DMS 273 (cell line): ENCODE results near the gene RGL2.
"Not testable (repeated sequence)": the region's sequence is repeated elsewhere in the genome, so short reads cannot be mapped to it uniquely, and the experiment has no call there.

Experiments
- DNase-seq: peaks from one replicate; lab custom pipeline; 2025; ENCODE audit not compliant: unreplicated experiment; lab: John Stamatoyannopoulos, UW

The RGL2 gene

DNA sequence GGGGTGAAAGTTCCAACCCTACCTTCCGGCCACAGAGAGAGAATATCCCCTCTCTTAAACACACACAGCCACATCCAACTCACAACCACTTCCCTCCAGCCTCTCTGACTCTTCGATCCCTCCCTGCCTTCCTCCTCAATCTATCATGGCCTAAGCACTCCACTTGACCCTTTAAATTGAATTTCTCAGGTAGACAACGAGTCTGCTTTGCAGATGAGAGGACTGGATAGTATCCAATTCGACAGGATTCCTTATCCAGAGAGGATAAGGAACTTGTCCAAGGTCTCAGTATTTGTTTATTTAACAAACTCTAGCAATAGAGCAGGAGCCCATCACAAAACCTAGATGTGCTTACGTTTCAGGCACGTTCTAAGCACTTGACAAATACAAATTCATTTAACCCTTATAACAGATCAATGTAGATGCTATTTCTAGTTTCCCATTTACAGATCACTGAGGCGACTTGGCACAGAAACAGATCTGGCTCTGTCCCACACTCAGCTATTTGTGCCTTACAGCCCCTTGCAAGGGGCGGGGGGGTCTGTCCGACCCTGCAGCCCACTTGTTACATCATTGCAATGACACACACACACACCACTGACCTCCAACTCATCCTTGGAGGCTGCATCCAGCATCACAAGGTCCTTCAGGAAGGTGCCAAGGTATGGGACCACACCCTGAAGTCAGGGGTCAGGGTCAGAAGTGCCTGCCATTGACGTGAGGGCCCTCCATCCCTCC lies 4.5 kb downstream of the RGL2 start:
- DNase-seq: no peak

DNA sequence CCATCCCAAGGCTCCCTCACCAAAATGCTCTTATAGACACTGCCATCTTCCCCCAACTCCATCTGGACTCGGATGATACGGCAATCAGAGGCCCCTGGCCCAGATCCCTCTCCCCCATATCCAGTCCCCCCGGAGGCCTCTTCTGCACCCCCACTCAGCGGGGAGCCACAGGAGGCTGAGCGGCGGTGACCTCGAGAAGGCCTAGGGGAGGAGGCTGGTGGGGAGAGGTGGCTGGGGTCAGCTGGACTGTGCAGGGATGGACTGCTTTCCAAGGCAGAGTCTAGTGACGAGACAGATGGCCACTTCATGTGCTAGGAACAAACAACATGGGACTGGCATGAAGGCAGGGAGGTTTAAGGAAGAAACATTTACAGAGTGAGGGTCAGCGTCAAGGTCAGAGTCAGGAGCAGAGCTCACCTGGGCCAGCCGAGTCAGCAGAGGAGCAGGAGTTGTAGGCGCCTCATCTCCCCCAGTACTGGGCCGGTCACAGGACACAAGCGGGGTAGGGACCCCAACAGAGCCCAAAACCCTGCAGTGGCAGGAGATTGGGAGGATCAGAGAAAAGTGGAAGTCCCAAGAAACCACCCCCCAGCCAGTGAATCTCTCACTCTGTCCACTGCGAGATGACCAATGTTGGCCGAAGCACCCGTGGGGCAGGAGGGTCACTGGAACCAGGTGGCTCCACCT lies 5.6 kb downstream of the RGL2 start:
- no peak for DNase-seq

DNA sequence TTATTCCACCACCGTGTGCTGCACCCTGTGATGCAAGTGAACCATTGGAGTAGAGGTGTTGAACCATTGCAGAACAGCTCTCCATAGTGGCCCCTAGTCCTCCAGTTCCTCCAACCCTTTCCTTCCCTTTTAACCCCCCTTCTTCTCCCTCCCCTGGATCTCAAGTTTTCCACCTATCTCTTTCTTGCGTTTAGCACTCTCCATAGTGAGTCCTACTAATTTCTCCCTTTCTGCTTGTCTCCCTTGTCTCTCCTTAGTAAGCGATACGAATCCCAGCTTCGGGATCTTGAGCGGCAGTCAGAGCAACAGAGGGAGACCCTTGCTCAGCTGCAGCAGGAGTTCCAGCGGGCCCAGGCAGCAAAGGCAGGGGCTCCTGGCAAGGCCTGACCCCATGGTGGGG lies 8.3 kb downstream of the RGL2 start:
- DNase-seq: no peak

DNA sequence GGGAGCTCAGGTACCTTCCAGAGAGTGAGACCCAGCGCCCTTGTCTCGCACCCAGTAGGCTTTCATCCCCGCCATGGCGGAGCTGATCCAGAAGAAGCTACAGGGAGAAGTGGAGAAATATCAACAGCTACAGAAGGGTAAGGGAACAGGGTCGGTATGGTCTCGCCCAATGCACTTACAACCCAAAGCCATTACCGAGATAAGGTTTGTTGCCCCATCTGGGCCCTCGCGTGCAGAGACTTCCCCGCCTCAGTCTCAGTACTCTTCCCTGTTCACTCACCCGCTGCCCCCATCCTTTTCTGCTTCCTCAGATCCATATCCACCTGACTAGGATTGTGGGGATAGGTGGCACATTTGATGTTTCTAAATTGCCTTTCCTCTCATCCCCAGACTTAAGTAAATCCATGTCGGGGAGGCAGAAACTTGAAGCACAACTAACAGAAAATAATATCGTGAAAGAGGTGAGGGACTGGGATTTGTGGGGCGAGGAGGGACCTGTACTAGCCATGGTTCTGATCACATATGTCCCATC lies 8.9 kb downstream of the RGL2 start:
- peak; percentile 50 for DNase-seq

DNA sequence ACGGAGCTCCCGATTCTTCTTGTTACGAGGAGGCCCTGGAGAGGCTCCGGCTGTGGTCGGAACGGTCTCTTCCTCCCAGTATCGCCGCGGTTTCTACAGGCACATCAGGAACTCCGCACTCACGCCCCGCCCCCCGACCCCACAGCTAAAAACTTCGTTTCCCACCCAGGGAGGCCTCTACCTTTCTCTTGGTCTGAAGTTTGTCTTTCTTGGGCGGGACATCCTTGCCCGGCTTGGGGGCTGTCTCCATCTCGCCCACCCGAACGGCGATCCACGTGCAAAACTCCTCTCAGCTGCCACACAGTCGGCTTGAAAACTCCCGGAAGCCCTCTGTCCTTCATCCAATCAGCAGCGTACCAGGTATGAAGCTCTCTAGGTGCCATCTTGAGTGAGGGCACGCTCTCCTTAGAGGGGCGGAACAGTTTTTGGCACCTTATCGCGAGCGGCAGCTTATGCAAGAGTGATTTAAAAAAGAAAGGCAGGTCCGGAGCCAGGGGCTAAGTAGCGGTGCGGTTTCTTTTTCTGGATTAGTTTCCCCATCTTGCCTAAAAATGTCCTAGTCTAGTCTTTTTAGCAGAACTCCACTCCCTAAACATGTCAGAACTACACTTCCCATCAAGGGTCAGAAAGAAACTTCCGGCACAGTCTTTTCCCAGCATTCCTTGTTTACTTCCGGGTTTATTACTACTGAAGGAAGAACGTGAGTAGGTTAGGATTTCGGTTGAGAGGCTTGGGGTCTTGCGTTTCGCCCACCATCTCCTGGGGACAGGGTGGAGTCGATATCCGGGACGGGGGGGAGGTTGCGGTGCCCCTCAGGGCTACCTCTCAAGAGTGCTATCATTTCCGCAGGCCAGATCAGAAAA lies 9.6 kb downstream of the RGL2 start, which contains the start of the genes PFDN6 and WDR46:
Gene PFDN6, plus strand, starts transcription at position 681 of the 863 bp plus-strand sequence. CDS start 256 bp downstream, outside the sequence.
Gene WDR46, minus strand, starts transcription at position 319 of the 863 bp plus-strand sequence. Its CDS starts 69 bp downstream, at position 250.
- DNase-seq: peak; percentile 94

DNA sequence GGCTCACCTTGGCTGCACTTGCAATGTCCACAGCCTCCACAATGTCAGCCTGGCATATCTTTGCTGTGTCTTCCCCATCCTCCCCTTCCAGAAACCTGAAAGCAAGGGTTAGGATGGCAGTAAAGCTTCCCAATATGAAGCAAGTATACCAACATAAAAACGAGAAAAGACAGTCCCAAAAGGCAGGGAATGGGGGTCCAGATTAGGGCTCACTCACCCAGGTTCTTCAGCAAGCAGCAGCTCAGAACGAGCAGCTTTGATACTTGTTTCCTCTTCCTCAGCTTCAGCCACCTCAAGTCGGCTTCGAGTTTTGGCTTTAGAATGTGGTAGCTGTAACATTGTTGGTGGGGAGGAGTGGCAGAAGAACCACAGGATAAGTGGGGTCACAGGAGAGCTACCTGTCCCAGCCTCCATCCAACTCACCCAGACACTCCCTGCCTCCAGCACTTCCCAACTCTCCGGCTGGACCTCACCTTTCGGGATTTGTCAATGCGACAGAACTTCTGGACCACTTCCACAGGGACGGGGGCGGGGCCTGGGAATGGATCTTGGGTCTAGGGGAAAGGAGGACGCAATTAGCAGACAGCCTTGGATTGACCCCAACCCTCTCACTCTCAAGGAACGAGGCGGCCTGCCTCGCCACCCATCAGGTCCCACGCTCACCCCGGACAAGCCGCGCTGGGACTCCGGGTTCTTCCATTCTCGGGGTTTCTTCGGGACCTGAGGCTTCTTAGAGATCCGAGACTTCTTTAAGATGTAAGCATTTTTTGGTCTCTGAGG lies 10.4 kb downstream of the RGL2 start:
- DNase-seq: no peak

DNA sequence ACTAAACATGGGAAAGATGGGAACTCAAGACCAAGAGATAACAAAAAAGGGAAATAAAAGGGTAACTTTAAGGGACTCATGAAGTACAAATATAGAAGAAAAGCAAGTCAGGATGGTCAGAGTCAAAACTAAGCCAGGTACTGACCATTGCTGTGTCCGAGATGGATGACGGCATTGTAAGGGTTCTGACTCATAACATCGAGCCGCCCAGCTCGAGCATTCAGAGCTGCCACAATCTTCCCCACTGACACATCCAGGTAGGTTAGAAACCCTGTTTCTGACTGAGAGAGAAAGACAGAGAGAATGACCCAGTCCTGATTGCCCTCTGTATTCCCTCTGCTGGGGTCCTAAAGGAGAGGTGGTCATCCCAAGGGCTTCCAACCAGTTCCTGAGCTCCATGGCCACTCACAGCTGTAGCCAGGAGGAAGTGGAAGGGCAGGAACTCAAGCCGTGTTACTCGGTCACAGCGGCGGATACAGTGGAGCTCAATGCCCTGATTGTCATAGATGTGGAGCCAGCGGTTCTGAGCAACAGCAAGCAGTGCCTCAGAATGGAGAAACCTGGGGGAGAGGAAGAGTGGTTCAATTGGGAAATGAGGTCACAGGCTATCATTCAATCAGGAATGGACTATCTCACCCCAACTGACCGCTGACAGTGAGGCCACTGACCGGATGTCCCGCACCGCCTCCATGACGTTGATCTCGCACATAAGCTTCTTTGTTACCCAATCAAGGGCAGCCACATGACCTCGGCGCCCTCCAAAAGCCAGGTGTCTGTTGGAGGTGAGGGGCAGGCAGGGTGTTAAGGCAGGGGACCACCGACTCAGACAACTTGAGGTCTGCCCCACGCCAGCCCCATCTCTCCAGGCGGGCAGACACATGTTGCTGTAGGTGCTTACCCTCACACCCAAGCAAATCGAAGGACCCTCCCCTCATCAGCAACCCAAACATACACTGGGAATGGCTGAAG lies 11.5 kb downstream of the RGL2 start:
- DNase-seq: no peak

DNA sequence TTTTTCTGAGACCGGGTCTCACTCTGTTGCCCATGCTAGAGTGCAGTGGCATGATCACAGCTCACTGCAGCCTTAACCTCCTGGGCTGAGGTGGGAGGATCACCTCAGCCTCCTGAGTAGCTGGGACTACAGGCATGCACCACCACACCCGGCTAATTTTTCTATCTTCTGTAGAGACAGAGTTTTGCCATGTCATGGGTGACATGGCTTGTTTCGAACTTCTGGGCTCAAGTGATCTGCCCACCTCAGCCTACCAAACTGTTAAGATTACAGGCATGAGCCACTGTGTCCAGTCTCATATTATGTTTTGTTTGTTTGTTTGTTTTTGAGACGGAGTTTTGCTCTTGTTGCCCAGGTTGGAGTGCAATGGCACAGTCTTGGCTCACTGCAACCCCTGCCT lies 13.5 kb downstream of the RGL2 start:
- DNase-seq: not testable (repeated sequence)

DNA sequence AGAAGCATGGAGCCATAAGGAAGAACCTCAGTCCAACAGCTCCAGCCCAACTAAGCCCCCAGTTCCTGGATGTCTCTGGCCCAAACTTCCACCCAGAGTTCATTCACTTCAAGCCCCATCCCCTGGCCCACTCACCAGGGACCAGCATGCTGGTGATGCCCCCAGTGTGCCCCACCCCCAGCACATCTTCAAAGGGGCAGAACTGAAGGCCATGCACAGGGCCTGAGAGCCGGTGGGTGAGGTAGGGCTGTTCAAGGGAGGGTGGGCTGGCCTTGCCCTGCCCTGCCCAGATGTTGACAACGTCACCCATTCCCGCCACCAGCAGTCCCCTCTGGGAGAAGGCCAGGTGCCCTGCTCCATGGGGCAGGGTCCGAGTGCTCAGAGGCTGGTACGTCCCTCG lies 18.2 kb downstream of the RGL2 start:
- no peak for DNase-seq

DNA sequence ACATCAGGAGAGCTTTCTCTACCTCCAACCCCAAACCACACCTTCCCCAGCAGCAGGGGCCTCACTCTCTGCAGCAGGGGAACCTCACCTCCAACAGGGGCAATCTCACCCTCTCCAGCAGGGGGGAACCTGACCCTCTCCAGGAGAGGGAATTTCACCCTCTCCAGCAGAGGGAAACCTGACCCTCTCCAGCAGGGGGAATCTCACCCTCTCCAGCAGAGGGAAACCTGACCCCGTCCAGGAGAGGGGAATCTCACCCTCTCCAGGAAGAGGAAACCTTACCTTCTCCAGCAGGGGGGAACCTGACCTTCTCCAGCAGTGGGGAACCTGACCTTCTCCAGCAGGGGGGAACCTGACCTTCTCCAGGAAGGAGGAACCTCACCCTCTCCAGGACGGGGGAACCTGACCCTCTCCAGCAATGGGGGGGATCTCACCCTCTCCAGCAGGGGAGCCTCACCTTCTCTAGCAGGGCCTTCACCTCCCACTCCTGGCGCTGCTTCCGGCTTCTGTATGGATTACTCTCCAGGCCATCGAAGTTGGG lies 18.7 kb downstream of the RGL2 start:
- DNase-seq: peak; percentile 95

DNA sequence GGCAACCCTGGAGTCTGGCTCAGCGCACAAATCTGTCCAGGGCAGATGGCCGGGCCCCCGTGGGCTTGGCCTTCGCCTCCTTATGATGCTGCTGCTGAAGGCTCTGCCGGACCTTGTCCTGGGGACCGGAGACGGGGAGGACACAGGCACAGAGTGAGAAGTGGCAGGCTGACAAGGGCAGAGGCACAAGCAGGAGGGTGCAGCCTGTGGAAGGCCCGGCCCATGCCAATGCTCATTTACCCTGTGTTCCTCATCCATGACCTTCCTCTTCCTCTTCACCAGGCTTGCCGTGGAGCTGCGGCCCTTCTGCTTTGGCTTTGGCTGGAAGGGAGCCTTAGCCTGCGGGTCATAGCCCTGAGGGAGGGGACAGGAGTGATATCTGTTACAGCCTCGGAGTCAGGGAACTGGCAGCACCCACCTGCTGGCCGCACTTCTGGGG lies 19.5 kb downstream of the RGL2 start:
- DNase-seq: no peak

DNA sequence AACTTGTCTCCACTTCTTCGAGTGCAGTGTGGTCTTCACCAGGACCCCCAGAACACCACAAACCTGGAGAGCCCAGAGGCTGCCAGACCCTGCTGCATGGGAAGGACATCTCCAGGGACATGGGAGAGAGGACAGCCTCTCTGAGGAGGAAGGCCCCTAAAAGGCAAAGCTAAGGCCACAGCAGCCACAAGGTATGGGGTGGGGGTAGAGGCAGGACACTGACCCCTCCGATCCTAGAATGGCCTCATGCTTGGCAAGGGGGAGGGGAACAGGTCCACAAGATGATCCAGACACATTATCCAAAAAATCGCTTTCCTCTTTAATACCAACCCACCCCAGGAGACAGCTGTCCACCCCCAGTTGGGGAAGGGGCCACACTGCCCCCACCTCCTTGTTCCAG lies 19.9 kb downstream of the RGL2 start:
- DNase-seq: no peak

DNA sequence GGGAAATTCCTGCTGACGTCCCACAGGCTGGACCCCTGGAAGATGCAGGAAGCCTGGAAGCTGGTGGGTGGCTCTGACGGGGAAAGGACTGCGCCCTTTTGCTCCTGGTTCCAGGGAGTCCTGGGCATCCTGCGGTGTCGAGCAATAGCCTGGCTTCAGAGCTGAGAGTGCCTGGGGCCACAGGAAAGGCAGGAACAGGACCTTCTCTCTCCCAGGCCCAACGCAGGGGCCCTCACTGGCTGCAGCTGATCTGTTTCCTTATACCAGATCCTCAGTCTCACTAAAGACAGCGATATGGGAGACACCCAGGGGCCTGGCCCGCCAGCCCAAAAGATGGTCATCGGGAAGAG lies 20.4 kb downstream of the RGL2 start:
- peak; percentile 65 for DNase-seq

DNA sequence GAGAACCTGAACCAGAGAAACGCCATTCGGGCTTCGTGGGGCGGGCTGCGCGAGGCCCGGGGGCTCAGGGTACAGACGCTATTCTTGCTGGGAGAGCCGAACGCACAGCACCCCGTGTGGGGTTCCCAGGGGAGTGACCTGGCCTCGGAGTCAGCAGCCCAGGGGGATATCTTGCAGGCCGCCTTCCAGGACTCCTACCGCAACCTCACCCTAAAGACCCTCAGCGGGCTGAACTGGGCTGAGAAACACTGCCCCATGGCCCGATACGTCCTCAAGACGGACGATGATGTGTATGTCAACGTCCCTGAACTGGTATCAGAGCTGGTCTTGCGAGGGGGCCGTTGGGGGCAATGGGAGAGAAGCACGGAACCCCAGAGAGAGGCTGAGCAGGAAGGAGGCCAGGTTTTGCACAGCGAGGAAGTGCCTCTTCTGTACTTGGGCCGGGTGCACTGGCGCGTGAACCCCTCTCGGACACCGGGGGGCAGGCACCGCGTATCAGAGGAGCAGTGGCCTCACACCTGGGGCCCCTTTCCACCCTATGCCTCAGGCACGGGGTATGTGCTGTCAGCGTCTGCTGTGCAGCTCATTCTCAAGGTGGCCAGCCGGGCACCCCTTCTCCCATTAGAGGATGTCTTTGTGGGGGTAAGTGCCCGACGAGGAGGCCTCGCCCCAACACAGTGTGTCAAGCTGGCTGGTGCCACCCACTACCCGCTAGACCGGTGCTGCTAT lies 20.9 kb downstream of the RGL2 start:
- DNase-seq: peak; percentile 65

DNA sequence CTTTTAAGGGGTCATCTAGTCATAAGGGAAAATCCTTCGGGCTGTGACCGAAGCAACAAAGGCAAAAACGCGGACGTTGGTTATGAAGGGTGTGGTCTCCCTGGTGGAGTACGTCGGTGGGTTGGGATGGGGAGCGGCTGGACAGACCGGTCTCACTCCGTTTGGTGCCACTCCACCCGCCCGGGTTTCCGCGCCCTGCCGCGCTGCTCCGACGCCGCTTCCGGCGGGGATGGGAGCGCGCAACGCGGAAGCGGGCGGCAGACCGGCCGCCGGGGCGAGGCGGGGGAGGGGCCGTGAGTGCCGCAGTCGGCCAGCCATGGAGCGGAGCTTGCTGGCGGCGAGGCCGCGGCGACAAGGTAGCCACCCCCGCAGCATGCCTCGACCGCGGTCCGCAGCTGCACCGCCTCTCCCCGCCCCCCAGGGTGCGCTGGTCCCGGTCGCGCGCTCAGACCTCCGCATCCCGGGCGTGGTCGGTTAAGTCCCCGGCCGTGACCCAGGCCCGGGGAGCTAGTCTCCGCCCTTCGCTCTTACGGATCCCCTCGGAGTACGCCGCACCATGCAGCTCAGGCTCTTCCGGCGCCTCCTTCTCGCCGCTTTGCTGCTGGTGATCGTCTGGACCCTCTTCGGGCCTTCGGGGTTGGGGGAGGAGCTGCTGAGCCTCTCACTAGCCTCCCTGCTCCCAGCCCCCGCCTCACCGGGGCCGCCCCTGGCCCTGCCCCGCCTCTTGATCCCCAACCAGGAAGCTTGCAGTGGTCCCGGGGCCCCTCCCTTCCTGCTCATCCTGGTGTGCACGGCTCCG lies 21.7 kb downstream of the RGL2 start, which contains the start of gene B3GALT4:
Gene B3GALT4, plus strand, starts transcription at position 260 of the 799 bp plus-strand sequence. Its CDS starts 297 bp downstream, at position 557.
- DNase-seq: peak; percentile 98

DNA sequence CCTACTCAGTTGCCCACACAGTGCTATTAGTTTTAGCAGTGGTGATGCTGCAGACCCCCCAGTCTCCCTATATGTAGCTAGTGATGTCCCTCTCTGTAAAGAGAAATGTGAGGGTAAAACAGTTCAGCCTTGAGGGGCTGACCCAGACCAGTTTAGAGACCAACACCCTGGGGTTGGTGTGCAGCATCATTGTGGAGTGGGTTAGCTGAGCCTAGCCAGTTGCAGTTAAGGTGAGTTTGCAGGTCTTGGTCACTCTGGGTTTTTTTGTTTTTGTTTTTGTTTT lies 22.2 kb downstream of the RGL2 start:
- DNase-seq: peak; percentile 81

DNA sequence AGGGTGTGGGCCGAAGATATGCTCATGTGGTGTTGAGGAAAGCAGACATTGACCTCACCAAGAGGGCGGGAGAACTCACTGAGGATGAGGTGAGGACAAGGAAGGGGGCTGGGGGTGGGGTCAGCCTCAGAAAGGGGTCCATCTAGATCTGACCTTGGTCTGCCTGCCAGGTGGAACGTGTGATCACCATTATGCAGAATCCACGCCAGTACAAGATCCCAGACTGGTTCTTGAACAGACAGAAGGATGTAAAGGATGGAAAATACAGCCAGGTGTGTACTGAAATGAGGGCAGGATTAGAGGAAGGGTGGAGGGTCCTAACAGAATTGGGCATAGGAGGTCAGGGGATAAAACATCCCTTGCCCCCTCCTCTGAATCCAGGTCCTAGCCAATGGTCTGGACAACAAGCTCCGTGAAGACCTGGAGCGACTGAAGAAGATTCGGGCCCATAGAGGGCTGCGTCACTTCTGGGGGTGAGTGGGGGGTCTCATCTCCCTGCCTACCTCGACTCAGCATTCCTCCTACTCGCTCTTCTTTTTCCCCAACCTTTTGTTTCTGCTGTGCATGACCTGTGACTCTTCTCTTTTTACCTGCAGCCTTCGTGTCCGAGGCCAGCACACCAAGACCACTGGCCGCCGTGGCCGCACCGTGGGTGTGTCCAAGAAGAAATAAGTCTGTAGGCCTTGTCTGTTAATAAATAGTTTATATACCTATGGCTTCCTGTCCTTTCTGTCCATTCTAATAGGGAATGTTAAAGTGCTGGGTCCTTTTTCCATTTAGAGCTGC lies 22.8 kb downstream of the RGL2 start:
- DNase-seq: peak; percentile 44
